GM12878 (cell line): ENCODE results near the gene COPS7A.

Experiments used
- EGR1 ChIP-seq, 2 experiments: IDR thresholded peaks; 1 replicate in 1 of 2; 2 replicates in 1 of 2; pipeline ENCODE4 v1.6.1; 2011 to 2012; ENCODE audit warnings: low read depth in 2 of 2, low read length in 2 of 2, borderline replicate concordance in 1 of 2, mild to moderate bottlenecking in 1 of 2, moderate library complexity in 1 of 2
- EP300 ChIP-seq, 2 experiments: fragments of 150-350 bp in 1 of 2; IDR thresholded peaks; 2 replicates each; pipeline ENCODE4 v1.6.1; 2011 to 2012; ENCODE audit warnings: low read depth in 2 of 2, low read length in 2 of 2, borderline replicate concordance in 1 of 2, improper control_type of control experiment in 1 of 2, inconsistent platforms in 1 of 2; ENCODE audit not compliant: control insufficient read depth in 1 of 2
- EZH2 ChIP-seq: IDR thresholded peaks from 2 replicates; pipeline ENCODE4 v1.6.1; 2012; ENCODE audit warnings: low read depth, mild to moderate bottlenecking, control low read depth, inconsistent platforms, low read length, borderline replicate concordance; ENCODE audit not compliant: control insufficient read depth
- MXI1 ChIP-seq: fragments of 150-350 bp; IDR thresholded peaks from 2 replicates; pipeline ENCODE4 v1.6.1; 2011; ENCODE audit warnings: low read depth, mild to moderate bottlenecking, inconsistent platforms, low read length, improper control_type of control experiment
- POLR2A ChIP-seq: IDR thresholded peaks from 2 replicates; pipeline ENCODE4 v1.6.1; 2011; ENCODE audit warnings: low read depth, mild to moderate bottlenecking, low read length
- POLR2AphosphoS5 ChIP-seq: IDR thresholded peaks from 2 replicates; pipeline ENCODE4 v1.6.1; 2011; ENCODE audit warnings: mild to moderate bottlenecking, low read length, inconsistent platforms
- SIN3A ChIP-seq: IDR thresholded peaks from 2 replicates; pipeline ENCODE4 v1.6.1; 2012; ENCODE audit warnings: low read depth, low read length, improper control_type of control experiment
- SUZ12 ChIP-seq: fragments of 200-600 bp; sonication (generic); IDR thresholded peaks from one replicate; pipeline ENCODE4 v1.6.1; 2018; ENCODE audit warnings: antibody characterized with exemption, mild to moderate bottlenecking; ENCODE audit not compliant: unreplicated experiment
- TARDBP ChIP-seq: IDR thresholded peaks from 2 replicates; pipeline ENCODE4 v1.6.1; 2016; ENCODE audit warnings: borderline replicate concordance
- TF ChIP-seq, protein P1 (sequence below): IDR thresholded peaks from 2 replicates; pipeline ENCODE4 v1.6.1; 2012; ENCODE audit warnings: mild to moderate bottlenecking, low read depth, low read length

DNA sequence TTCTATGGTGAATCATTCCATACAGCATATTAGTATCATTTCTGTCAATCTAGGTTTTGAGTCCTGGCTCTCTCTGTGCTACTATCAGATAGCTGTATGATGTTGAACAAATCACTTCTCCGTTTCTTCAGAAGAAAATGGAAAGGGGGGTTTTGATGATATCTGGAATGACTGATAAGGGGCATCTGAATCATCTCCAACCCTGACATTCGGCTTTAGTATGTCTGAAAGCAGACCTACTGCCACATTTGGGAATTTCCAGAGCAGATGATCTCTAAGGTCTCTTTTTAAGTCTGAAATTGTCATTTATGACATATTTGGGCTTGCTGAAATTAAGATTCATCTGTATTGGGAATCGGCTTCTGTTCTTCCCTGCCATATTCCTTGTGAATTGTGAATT, 19.0 kb downstream of the COPS7A start:
- TF ChIP-seq EGR1 (IDR thresholded peaks at IDR 0.05; ENCODE audit: borderline replicate concordance in 1 of 2, low read depth in 2 of 2, low read length in 2 of 2), result no peak
- TF ChIP-seq TARDBP, result no peak
- TF ChIP-seq EP300 (IDR thresholded peaks at IDR 0.05; ENCODE audit: borderline replicate concordance in 1 of 2, control insufficient read depth in 1 of 2, low read depth in 2 of 2, low read length in 2 of 2), result no peak
- TF ChIP-seq SIN3A, result no peak
- no peak for TF ChIP-seq POLR2A
- no peak for TF ChIP-seq SUZ12
- no peak for TF ChIP-seq MXI1
- TF ChIP-seq, protein P1, sequence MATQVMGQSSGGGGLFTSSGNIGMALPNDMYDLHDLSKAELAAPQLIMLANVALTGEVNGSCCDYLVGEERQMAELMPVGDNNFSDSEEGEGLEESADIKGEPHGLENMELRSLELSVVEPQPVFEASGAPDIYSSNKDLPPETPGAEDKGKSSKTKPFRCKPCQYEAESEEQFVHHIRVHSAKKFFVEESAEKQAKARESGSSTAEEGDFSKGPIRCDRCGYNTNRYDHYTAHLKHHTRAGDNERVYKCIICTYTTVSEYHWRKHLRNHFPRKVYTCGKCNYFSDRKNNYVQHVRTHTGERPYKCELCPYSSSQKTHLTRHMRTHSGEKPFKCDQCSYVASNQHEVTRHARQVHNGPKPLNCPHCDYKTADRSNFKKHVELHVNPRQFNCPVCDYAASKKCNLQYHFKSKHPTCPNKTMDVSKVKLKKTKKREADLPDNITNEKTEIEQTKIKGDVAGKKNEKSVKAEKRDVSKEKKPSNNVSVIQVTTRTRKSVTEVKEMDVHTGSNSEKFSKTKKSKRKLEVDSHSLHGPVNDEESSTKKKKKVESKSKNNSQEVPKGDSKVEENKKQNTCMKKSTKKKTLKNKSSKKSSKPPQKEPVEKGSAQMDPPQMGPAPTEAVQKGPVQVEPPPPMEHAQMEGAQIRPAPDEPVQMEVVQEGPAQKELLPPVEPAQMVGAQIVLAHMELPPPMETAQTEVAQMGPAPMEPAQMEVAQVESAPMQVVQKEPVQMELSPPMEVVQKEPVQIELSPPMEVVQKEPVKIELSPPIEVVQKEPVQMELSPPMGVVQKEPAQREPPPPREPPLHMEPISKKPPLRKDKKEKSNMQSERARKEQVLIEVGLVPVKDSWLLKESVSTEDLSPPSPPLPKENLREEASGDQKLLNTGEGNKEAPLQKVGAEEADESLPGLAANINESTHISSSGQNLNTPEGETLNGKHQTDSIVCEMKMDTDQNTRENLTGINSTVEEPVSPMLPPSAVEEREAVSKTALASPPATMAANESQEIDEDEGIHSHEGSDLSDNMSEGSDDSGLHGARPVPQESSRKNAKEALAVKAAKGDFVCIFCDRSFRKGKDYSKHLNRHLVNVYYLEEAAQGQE, result no peak
- no peak for TF ChIP-seq EZH2
- no peak for TF ChIP-seq POLR2AphosphoS5
